ENCODE measurements around the gene PEX1. TPM values are rescaled to one million over a fixed set of nuclear protein-coding genes. Genes with fewer than 3 reads are reported as not detected.

The PEX1 gene
- total and polyA plus RNA-seq, 2 of the 4 experiments (the other 2 are of a cell fraction): 8.1 to 12.7 TPM

GRCh38 chr7:92503767-92504166, 24.6 kb downstream of the PEX1 start:
- Histone ChIP-seq H3K79me1 (ENCODE audit: low read depth in 1 of 2, low read length in 2 of 2) (no peaks in the 10 kb centered on the region), H4K91ac (ENCODE audit: insufficient read depth, low read depth, low read length) (no peak overlapping the region), H2BK5ac (ENCODE audit: low read depth, low read length, poor library complexity, severe bottlenecking) (no peak overlapping the region), H3K18ac (ENCODE audit: low read depth, low read length) (no peak overlapping the region), H3K23ac (ENCODE audit: low read depth, low read length) (no peak overlapping the region), H4K20me1 (ENCODE audit: insufficient read depth, low read length) (no peaks in the 10 kb centered on the region), H3K36me3 (ENCODE audit: control insufficient read depth, insufficient read depth, low read length) (peaks cover 16% of the 10 kb centered on the region), H3K9me3 (ENCODE audit: control insufficient read depth, insufficient read depth, low read length) (no peaks in the 10 kb centered on the region), H3K9ac (ENCODE audit: low read depth, low read length) (no peak overlapping the region), H4K8ac (ENCODE audit: low read depth in 2 of 2, low read length in 2 of 2) (no peak overlapping the region), H3K9me1 (ENCODE audit: insufficient read depth, low read length) (no peaks in the 10 kb centered on the region; the same call in 1 of the 2 replicates), H3K27ac (ENCODE audit: insufficient read depth, low read length) (no peak overlapping the region), H3K4me2 (ENCODE audit: low read depth, low read length) (no peak overlapping the region), H3K4ac (ENCODE audit: low read depth, low read length) (no peak overlapping the region), H2BK15ac (ENCODE audit: low read depth, low read length) (no peak overlapping the region), H2BK20ac (ENCODE audit: low read depth, low read length) (no peak overlapping the region), H2BK120ac (ENCODE audit: low read depth, low read length) (no peak overlapping the region), H3K56ac (ENCODE audit: extremely low read depth, insufficient read depth, low read length) (no peak overlapping the region), H2AK9ac (replicated peaks; ENCODE audit: low read depth, low read length, poor library complexity) (no peak overlapping the region), H3K4me1 (ENCODE audit: control insufficient read depth, insufficient read depth, low read length) (no peaks in the 10 kb centered on the region), H4K5ac (ENCODE audit: low read depth, low read length) (no peak overlapping the region), H3K14ac (replicated peaks; ENCODE audit: low read depth, low read length) (no peak overlapping the region), H2AFZ (replicated peaks; ENCODE audit: low read length, poor library complexity) (no peak overlapping the region), H3K27me3 (ENCODE audit: control insufficient read depth, insufficient read depth, low read length) (no peaks in the 10 kb centered on the region), H3K4me3 (ENCODE audit: insufficient read depth, low read depth, low read length) (no peak overlapping the region), H2AK5ac (ENCODE audit: low read depth, low read length) (no peak overlapping the region)
- BruUV-seq (replicated peaks): no TSS peak
- ChIA-PET CTCF (no interaction called here), POLR2A (ENCODE audit: unreplicated experiment) (no interaction called here)
- dilution Hi-C loops (cut with HindIII; ENCODE audit: low sequenced_read_pairs, unreplicated experiment): no loop called here
- ATAC-seq (ENCODE audit: low read depth) (no peak), DNase-seq (no peak)
- TF ChIP-seq NFE2L2 (IDR thresholded peaks at IDR 0.05; ENCODE audit: low read depth, low read length) (no peak), MXI1 (IDR thresholded peaks at IDR 0.05; ENCODE audit: borderline replicate concordance, low read depth, low read length) (no peak), MAFK (IDR thresholded peaks at IDR 0.05; ENCODE audit: low read depth, low read length) (no peak), RFX5 (IDR thresholded peaks at IDR 0.05; ENCODE audit: low read depth, low read length) (no peak), POLR2A (IDR thresholded peaks at IDR 0.05; ENCODE audit: low read depth, low read length) (no peak), ELK1 (IDR thresholded peaks at IDR 0.05; ENCODE audit: borderline replicate concordance, low read depth, low read length) (no peak), USF2 (IDR thresholded peaks at IDR 0.05; ENCODE audit: low read depth, low read length) (no peak)
- intact Hi-C loops (cut with micrococcal nuclease): no loop called here
- WGBS, 2 experiments (ENCODE audit: extremely low coverage in 2 of 2, insufficient read length in 1 of 2): 67% methylated on average over 1 of the region's 2 CpGs; no CpG with 5 or more reads in 1 of the 2 experiments
- in situ Hi-C loops (cut with MboI; ENCODE audit: low sequenced_read_pairs): no loop called here

All from IMR-90 (cell line).